Neutrophil (primary cell): Measurements from ENCODE around the gene EPAS1.

ENCODE experiments used
- H3K27ac ChIP-seq: fragments of 200-600 bp; sonication (generic); 2 replicates; pipeline ENCODE4 v1.5.1; 2016; ENCODE audit warnings: mild to moderate bottlenecking, moderate library complexity
- H3K27me3 ChIP-seq: fragments of 200-600 bp; sonication (generic); 2 replicates; pipeline ENCODE4 v1.6.0; 2016; ENCODE audit warnings: mild to moderate bottlenecking
- H3K36me3 ChIP-seq: fragments of 200-600 bp; sonication (generic); 2 replicates; pipeline ENCODE4 v1.5.1; 2017
- H3K4me1 ChIP-seq, 2 experiments: fragments of 200-600 bp in 1 of 2; sonication (generic) in 1 of 2; 1 replicate in 1 of 2; 2 replicates in 1 of 2; pipeline versions ENCODE4 v1.5.1 to v1.6.1; 2013 to 2016; ENCODE audit warnings: low read depth in 1 of 2, low read length in 1 of 2, mild to moderate bottlenecking in 1 of 2, moderate library complexity in 1 of 2; ENCODE audit not compliant: control insufficient read depth in 1 of 2, insufficient read depth in 1 of 2
- H3K4me3 ChIP-seq, 2 experiments: fragments of 200-600 bp in 1 of 2; sonication (generic) in 1 of 2; 1 replicate in 1 of 2; 2 replicates in 1 of 2; pipeline ENCODE4 v1.5.1; 2013 to 2016; ENCODE audit warnings: low read depth in 1 of 2, low read length in 1 of 2, mild to moderate bottlenecking in 1 of 2, moderate library complexity in 1 of 2
- H3K9me3 ChIP-seq: fragments of 200-600 bp; sonication (generic); 2 replicates; pipeline ENCODE4 v1.5.1; 2016
- CTCF ChIP-seq: fragments of 200-600 bp; sonication (generic); IDR thresholded peaks from 2 replicates; pipeline ENCODE4 v1.5.1; 2016; ENCODE audit warnings: antibody characterized with exemption

The EPAS1 gene

GRCh38 chr2:46277431-46278190 is 19.6 kb upstream of the EPAS1 start:
- H3K27me3 ChIP-seq, result peaks cover 46% of the 10 kb centered on the region
- peaks cover 0 to 4% of the 10 kb centered on the region in 2 experiments for H3K4me1 ChIP-seq
- no peaks in the 10 kb centered on the region for H3K36me3 ChIP-seq
- no peak overlapping the region for H3K27ac ChIP-seq
- TF ChIP-seq CTCF, result no peak
- H3K4me3 ChIP-seq, result no peak overlapping the region
- no peaks in the 10 kb centered on the region for H3K9me3 ChIP-seq

GRCh38 chr2:46278952-46279351 is 18.3 kb upstream of the EPAS1 start:
- no peaks in the 10 kb centered on the region for H3K9me3 ChIP-seq
- H3K4me1 ChIP-seq, result peaks cover 0 to 4% of the 10 kb centered on the region in 2 experiments
- no peak overlapping the region for H3K27ac ChIP-seq
- no peaks in the 10 kb centered on the region for H3K36me3 ChIP-seq
- no peak for TF ChIP-seq CTCF
- H3K27me3 ChIP-seq, result peaks cover 50% of the 10 kb centered on the region
- no peak overlapping the region for H3K4me3 ChIP-seq

DNA sequence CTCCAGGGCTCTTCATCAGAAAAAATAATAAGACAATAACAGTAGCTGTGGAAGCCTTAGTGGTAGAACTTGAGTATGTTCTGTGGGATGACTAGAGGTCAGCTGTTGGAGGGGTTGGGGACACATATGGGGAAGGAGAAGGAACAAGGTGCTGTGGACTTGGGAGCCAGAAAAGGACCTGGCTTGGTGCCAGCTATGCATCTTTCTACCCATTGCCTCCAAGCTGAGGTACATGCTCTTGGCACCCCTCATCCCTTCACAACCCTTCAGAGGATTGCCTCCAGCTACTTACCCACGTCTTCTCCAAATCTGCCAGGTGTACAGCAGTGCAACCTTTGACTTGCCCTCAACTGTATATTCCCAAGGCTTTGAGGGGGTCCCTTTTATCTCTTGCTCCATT is 15.3 kb upstream of the EPAS1 start:
- Histone ChIP-seq H3K4me1 (no peaks in the 10 kb centered on the region), H3K9me3 (no peaks in the 10 kb centered on the region), H3K4me3 (no peak overlapping the region), H3K27me3 (peaks cover 31% of the 10 kb centered on the region), H3K27ac (no peak overlapping the region), H3K36me3 (no peaks in the 10 kb centered on the region)
- TF ChIP-seq CTCF, result no peak

DNA sequence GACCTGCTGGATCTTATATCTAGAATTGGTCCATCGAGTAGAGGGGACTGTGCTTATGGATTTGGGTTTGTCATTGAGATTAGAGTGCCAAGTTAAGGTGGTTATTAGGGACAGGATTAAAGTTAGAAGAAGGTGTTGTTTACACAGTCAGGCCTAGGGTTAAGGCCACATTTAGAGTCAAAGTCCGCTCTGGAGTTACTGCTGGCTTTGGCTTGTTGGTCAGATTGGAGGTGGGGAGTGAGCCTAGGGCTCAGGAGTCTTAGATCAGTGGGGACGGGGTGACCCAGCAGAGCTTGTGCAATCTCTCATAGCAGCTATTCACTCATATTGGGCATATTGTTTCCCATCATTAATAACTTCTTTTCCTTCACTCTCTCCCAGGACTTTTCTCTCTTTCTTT is 13.5 kb upstream of the EPAS1 start:
- Histone ChIP-seq H3K4me1 (no peaks in the 10 kb centered on the region), H3K27ac (no peak overlapping the region), H3K36me3 (no peaks in the 10 kb centered on the region), H3K9me3 (no peaks in the 10 kb centered on the region), H3K27me3 (peaks cover 14% of the 10 kb centered on the region), H3K4me3 (no peak overlapping the region)
- no peak for TF ChIP-seq CTCF

DNA sequence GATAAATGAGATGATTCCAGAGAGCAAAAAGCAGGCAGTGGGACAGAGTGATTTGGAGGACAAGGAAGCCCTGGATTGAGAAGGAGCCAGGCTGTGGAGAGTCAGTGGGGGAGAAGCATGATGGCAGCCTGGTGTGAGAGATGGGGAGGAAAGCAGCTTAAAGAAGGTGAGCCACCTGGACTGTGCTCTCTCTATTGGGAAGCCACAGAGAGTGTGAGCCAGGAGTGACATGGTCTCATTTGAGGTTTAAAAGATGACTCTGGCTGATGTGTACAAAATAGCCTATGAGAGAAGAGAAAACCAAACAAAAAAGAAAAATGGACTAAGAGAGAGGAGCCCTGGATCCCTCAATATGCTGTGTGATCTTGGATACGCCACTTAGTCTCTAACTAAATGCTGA is 12.9 kb upstream of the EPAS1 start:
- no peak for TF ChIP-seq CTCF

More for the DNA sequence above, 12.9 kb upstream of the EPAS1 start:
- Histone ChIP-seq H3K4me3 (no peak overlapping the region), H3K27ac (no peak overlapping the region), H3K4me1 (no peaks in the 10 kb centered on the region), H3K27me3 (peaks cover 14% of the 10 kb centered on the region), H3K36me3 (no peaks in the 10 kb centered on the region), H3K9me3 (no peaks in the 10 kb centered on the region)
